Uterus (tissue), 4 donors: Measurements from ENCODE around the gene AFG1L. TPM values are rescaled to one million over a fixed set of nuclear protein-coding genes. Genes with fewer than 3 reads are reported as not detected.

Experiments used
- DNase-seq, 2 donors: peaks; one replicate each; pipeline ENCODE4 v3.0.0-alpha.2; 2019 to 2020
- H3K27ac ChIP-seq, 2 donors: fragments of 200-600 bp; sonication (generic); 1 replicate in 1 of 2; 2 replicates in 1 of 2; pipeline ENCODE4 v1.5.1; 2016 to 2018
- H3K27me3 ChIP-seq, 2 donors: fragments of 200-600 bp; sonication (generic); one replicate each; pipeline ENCODE4 v1.5.1; 2018 to 2019; ENCODE audit warnings: control low read depth in 1 of 2
- H3K36me3 ChIP-seq, 2 donors: fragments of 200-600 bp; sonication (generic); one replicate each; pipeline ENCODE4 v1.5.1; 2019; ENCODE audit warnings: control low read depth in 1 of 2
- H3K4me1 ChIP-seq, 2 donors: fragments of 200-600 bp; sonication (generic); one replicate each; pipeline ENCODE4 v1.5.1; 2018 to 2019; ENCODE audit warnings: control low read depth in 1 of 2
- H3K4me3 ChIP-seq, 2 donors: fragments of 200-600 bp; sonication (generic); 1 replicate in 1 of 2; 2 replicates in 1 of 2; pipeline ENCODE4 v1.5.1; 2018 to 2019; ENCODE audit warnings: mild to moderate bottlenecking in 1 of 2
- H3K9me3 ChIP-seq, 2 donors: fragments of 200-600 bp; sonication (generic); one replicate each; pipeline ENCODE4 v1.5.1; 2019; ENCODE audit warnings: control low read depth in 1 of 2
- POLR2A ChIP-seq, 2 donors: fragments of 450-650 bp; IDR thresholded peaks; one replicate each; pipeline ENCODE4 v1.6.1; 2016; ENCODE audit warnings: antibody characterized with exemption in 2 of 2, mild to moderate bottlenecking in 1 of 2, moderate library complexity in 1 of 2
- intact Hi-C: fragments of 100-400 bp; cut with DNase I; formaldehyde crosslinking; loops from one replicate; pipeline ENCODE4 v1.15.1; 2023; ENCODE audit warnings: low total_unique reads
- total RNA-seq, 4 donors: library from RNA; depleted of rRNA in 3 of 4; stranded (reverse); fragments of >200 nt in 3 of 4; gene quantifications; one replicate each; pipeline versions ENCODE4 v1.1.0 to v1.2.4, GENCODE V29; 2014 to 2023
- TF ChIP-seq, protein P1 (sequence below), 4 experiments: fragments of 200-600 bp in 2 of 4; fragments of 450-650 bp in 2 of 4; sonication (generic) in 2 of 4; IDR thresholded peaks; one replicate each; pipeline ENCODE4 v1.5.1; 2016 to 2019; ENCODE audit warnings: antibody characterized with exemption in 4 of 4, mild to moderate bottlenecking in 2 of 4, moderate library complexity in 1 of 4
- donor health status: DM: yes; HTN: yes; CAD: no.

The AFG1L gene
- total RNA-seq, 4 donors from 2014 or later, result under 0.01 to 9.4 (median 5.2) TPM

- no peak for DNase-seq
- TF ChIP-seq, protein P1, sequence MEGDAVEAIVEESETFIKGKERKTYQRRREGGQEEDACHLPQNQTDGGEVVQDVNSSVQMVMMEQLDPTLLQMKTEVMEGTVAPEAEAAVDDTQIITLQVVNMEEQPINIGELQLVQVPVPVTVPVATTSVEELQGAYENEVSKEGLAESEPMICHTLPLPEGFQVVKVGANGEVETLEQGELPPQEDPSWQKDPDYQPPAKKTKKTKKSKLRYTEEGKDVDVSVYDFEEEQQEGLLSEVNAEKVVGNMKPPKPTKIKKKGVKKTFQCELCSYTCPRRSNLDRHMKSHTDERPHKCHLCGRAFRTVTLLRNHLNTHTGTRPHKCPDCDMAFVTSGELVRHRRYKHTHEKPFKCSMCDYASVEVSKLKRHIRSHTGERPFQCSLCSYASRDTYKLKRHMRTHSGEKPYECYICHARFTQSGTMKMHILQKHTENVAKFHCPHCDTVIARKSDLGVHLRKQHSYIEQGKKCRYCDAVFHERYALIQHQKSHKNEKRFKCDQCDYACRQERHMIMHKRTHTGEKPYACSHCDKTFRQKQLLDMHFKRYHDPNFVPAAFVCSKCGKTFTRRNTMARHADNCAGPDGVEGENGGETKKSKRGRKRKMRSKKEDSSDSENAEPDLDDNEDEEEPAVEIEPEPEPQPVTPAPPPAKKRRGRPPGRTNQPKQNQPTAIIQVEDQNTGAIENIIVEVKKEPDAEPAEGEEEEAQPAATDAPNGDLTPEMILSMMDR (IDR thresholded peaks at IDR 0.05), result no peak
- TF ChIP-seq POLR2A (IDR thresholded peaks at IDR 0.05), result no peak
- H3K4me3 ChIP-seq, result no peak overlapping the region
- H3K4me1 ChIP-seq, result no peaks in the 10 kb centered on the region
- no peaks in the 10 kb centered on the region for H3K9me3 ChIP-seq
- no peaks in the 10 kb centered on the region for H3K36me3 ChIP-seq
- intact Hi-C loops, result no loop called here
- no peak overlapping the region for H3K27ac ChIP-seq
- no peaks in the 10 kb centered on the region for H3K27me3 ChIP-seq
These were observed 206.7 kb downstream of the AFG1L start for GRCh38 chr6:108501559-108501958.

DNA sequence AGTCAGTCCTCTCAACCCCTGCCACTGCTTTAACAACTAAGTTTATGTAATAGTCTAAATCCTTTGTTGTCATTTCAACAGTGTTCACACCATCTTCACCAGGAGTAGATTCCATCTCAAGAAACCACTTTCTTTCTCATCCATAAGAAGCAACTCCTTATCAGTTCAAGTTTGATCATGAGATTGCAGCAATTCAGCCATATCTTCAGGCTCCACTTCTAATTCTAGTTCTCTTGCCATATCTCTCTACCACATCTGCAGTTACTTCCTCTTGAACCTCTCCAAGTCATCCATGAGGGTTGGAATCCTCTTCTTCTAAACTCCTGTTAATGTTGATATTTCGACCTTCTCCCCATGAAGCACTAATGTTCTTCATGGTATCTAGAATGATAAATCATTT, 208.0 kb downstream of the AFG1L start:
- H3K4me3 ChIP-seq, result no peak overlapping the region
- no peak for TF ChIP-seq POLR2A (IDR thresholded peaks at IDR 0.05)
- TF ChIP-seq, protein P1 (IDR thresholded peaks at IDR 0.05), result no peak
- no peaks in the 10 kb centered on the region for H3K9me3 ChIP-seq
- no peak overlapping the region for H3K27ac ChIP-seq
- intact Hi-C loops, result no loop called here
- no peaks in the 10 kb centered on the region for H3K4me1 ChIP-seq
- H3K27me3 ChIP-seq, result no peaks in the 10 kb centered on the region
- H3K36me3 ChIP-seq, result no peaks in the 10 kb centered on the region
- no peak for DNase-seq

GRCh38 chr6:108507316-108507715, 212.5 kb downstream of the AFG1L start:
- intact Hi-C loops, result no loop called here
- H3K27me3 ChIP-seq, result no peaks in the 10 kb centered on the region
- H3K27ac ChIP-seq, result no peak overlapping the region
- H3K36me3 ChIP-seq, result no peaks in the 10 kb centered on the region
- H3K4me3 ChIP-seq, result no peak overlapping the region
- TF ChIP-seq, protein P1 (IDR thresholded peaks at IDR 0.05), result no peak
- no peak for TF ChIP-seq POLR2A (IDR thresholded peaks at IDR 0.05)
- no peaks in the 10 kb centered on the region for H3K9me3 ChIP-seq
- DNase-seq, result no peak
- H3K4me1 ChIP-seq, result no peaks in the 10 kb centered on the region

DNA sequence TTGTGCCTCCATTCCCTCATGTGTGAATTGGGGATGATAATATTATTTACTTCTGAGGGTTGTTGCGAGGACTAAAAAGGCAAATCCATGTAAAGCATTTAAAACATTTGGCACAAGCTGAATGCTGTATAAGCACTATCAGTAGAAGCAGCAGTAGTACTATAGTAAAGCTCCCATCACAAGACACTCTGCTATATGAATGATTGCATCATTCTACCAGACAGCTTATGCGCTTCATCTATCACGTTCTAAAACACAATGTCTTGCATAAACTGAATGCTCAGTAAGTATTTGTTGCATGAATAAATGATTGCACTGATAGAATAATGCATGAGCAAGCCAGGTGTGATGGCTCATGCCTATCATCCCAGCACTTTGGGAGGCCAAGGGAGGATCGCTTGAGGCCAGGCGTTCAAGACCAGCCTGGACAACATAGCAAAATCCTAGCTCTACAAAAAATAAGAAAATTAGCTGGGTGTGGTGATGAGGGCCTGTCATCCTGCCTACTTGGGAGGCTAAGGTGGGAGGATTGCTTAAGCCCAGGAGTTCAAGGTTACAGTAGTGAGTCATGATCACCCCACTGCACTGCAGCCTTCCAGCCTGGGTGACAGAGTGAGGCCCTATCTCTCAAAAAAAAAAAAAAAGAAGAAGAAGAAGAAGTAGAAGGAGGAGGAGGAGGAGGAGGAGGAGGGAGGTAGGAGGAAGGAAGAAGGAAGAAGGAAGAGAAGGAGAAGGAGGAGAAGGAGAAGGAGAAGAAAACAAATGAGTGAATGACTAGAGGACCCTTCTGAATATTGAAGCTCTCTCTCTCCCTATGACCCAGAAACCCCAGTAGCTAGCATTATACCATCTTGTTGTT, 215.8 kb downstream of the AFG1L start:
- H3K9me3 ChIP-seq, result no peaks in the 10 kb centered on the region
- no peak for DNase-seq
- H3K27me3 ChIP-seq, result no peaks in the 10 kb centered on the region
- no peak overlapping the region for H3K27ac ChIP-seq
- H3K36me3 ChIP-seq, result no peaks in the 10 kb centered on the region
- no peak for TF ChIP-seq POLR2A (IDR thresholded peaks at IDR 0.05)
- TF ChIP-seq, protein P1 (IDR thresholded peaks at IDR 0.05), result no peak
- no peaks in the 10 kb centered on the region for H3K4me1 ChIP-seq
- no peak overlapping the region for H3K4me3 ChIP-seq
- intact Hi-C loops, result no loop called here

- Histone ChIP-seq H3K9me3 (no peaks in the 10 kb centered on the region), H3K27me3 (no peaks in the 10 kb centered on the region), H3K27ac (no peak overlapping the region), H3K4me1 (no peaks in the 10 kb centered on the region), H3K4me3 (no peak overlapping the region), H3K36me3 (no peaks in the 10 kb centered on the region)
- TF ChIP-seq, protein P1 (IDR thresholded peaks at IDR 0.05), result no peak
- no peak for TF ChIP-seq POLR2A (IDR thresholded peaks at IDR 0.05)
- no peak for DNase-seq
- intact Hi-C loops, result no loop called here
These were observed 224.1 kb downstream of the AFG1L start for GRCh38 chr6:108518714-108519576.
